ENCODE results near the gene STXBP1. TPM values are rescaled to one million over a fixed set of nuclear protein-coding genes. Genes with fewer than 3 reads are reported as not detected.

Gene STXBP1
- polyA plus RNA-seq, 1 donor from 2014 or later, result 0.33 TPM

- no peak overlapping the region for H3K4me3 Mint-ChIP-seq
Measured at GRCh38 chr9:127728808-127729207, 116.7 kb downstream of the STXBP1 start.

GRCh38 chr9:127729522-127730256, 117.6 kb downstream of the STXBP1 start:
- Mint-ChIP-seq H3K27ac (no peak overlapping the region), H3K4me3 (no peak overlapping the region), H3K36me3 (no peaks in the 10 kb centered on the region), H3K9me3 (no peaks in the 10 kb centered on the region), H3K27me3 (no peaks in the 10 kb centered on the region), H3K4me1 (peaks cover 0 to 6% (median 0%) of the 10 kb centered on the region in 3 donors)

More at GRCh38 chr9:127728808-127729207, 116.7 kb downstream of the STXBP1 start:
- H3K36me3 Mint-ChIP-seq, result no peaks in the 10 kb centered on the region
- H3K27ac Mint-ChIP-seq, result no peak overlapping the region
- H3K27me3 Mint-ChIP-seq, result no peaks in the 10 kb centered on the region
- H3K4me1 Mint-ChIP-seq, result no peaks in the 10 kb centered on the region
- no peaks in the 10 kb centered on the region for H3K9me3 Mint-ChIP-seq

DNA sequence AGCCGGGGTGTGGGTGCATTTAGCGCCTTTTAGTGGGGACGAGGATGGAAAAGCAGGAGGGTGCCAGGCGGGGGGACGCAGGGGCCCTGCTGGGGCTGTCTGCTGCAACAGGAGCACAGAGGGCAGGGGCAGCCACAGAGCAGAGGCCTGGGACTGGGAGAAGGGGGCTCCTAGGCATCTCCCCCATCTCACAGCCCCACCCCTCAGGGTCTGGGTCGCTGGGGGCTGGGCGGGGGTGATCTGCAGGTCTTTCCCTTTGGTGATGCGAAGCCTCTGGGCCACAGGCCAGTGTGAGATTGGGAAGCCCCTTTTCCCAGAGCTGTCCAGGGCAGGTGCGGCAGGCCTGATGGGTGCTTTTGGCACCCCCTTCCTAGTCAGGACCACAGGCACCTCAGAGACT, 118.2 kb downstream of the STXBP1 start:
- H3K36me3 Mint-ChIP-seq, result no peaks in the 10 kb centered on the region
- H3K9me3 Mint-ChIP-seq, result no peaks in the 10 kb centered on the region
- peaks cover under 1 to 7% (median 2%) of the 10 kb centered on the region in 3 donors for H3K4me1 Mint-ChIP-seq
- H3K27ac Mint-ChIP-seq, result peak overlapping the region in 1 of 3 donors; percentile 61
- H3K27me3 Mint-ChIP-seq, result peaks cover under 1% of the 10 kb centered on the region
- H3K4me3 Mint-ChIP-seq, result no peak overlapping the region

GRCh38 chr9:127730799-127731410, 118.8 kb downstream of the STXBP1 start:
- H3K27me3 Mint-ChIP-seq, result peaks cover 2% of the 10 kb centered on the region
- H3K27ac Mint-ChIP-seq, result peak overlapping the region in 2 of 3 donors; percentile 58 to 61
- H3K4me3 Mint-ChIP-seq, result no peak overlapping the region
- peaks cover 3 to 11% (median 4%) of the 10 kb centered on the region in 3 donors for H3K4me1 Mint-ChIP-seq
- no peaks in the 10 kb centered on the region for H3K36me3 Mint-ChIP-seq
- no peaks in the 10 kb centered on the region for H3K9me3 Mint-ChIP-seq

- Mint-ChIP-seq H3K27ac (peak overlapping the region in 1 of 3 donors; percentile 58), H3K4me3 (peak overlapping the region in 1 of 4 donors; percentile 38), H3K36me3 (no peaks in the 10 kb centered on the region), H3K4me1 (peaks cover 3 to 11% (median 4%) of the 10 kb centered on the region in 3 donors), H3K27me3 (peaks cover 2% of the 10 kb centered on the region), H3K9me3 (no peaks in the 10 kb centered on the region)
Measured at GRCh38 chr9:127731938-127732337, 119.9 kb downstream of the STXBP1 start.

- H3K4me1 Mint-ChIP-seq, result peaks cover 3 to 11% (median 4%) of the 10 kb centered on the region in 3 donors
- no peak overlapping the region for H3K27ac Mint-ChIP-seq
- H3K36me3 Mint-ChIP-seq, result no peaks in the 10 kb centered on the region
- H3K27me3 Mint-ChIP-seq, result peaks cover 2% of the 10 kb centered on the region
- no peaks in the 10 kb centered on the region for H3K9me3 Mint-ChIP-seq
- no peak overlapping the region for H3K4me3 Mint-ChIP-seq
Measured at GRCh38 chr9:127732444-127732843, 120.4 kb downstream of the STXBP1 start.

DNA sequence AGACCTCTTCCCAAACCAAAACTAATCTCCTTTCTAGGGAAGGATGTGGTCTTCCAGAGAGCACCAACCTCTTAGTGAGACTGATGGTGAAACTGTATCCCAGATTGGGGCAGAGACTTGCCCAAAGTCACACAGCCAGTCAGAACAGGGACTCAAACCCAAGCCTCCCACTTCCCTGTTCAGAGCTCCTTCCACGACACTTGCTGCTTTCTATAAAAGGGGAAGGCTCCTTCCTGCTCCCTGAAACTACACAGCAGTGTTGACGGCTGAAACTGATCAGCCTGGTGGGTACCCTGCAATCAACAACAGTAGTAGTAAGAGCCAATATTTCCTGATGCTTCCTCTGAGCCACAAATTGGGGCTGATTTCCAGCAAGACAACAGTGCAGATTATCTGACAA, 121.5 kb downstream of the STXBP1 start:
- peaks cover 2% of the 10 kb centered on the region for H3K27me3 Mint-ChIP-seq
- H3K9me3 Mint-ChIP-seq, result no peaks in the 10 kb centered on the region
- peak overlapping the region in 2 of 3 donors; percentile 50 to 97 for H3K27ac Mint-ChIP-seq
- H3K4me3 Mint-ChIP-seq, result peak overlapping the region in 2 of 4 donors; percentile 43 to 92
- no peaks in the 10 kb centered on the region for H3K36me3 Mint-ChIP-seq
- peaks cover 3 to 11% (median 11%) of the 10 kb centered on the region in 3 donors for H3K4me1 Mint-ChIP-seq

GRCh38 chr9:127734247-127734746, 122.2 kb downstream of the STXBP1 start:
- peak overlapping the region; percentile 89 to 96 (median 91) for H3K4me3 Mint-ChIP-seq
- peak overlapping the region in 2 of 3 donors; percentile 91 to 97 for H3K27ac Mint-ChIP-seq
- H3K36me3 Mint-ChIP-seq, result no peaks in the 10 kb centered on the region
- H3K27me3 Mint-ChIP-seq, result peaks cover 2% of the 10 kb centered on the region
- no peaks in the 10 kb centered on the region for H3K9me3 Mint-ChIP-seq
- H3K4me1 Mint-ChIP-seq, result peaks cover 3 to 11% (median 11%) of the 10 kb centered on the region in 3 donors

DNA sequence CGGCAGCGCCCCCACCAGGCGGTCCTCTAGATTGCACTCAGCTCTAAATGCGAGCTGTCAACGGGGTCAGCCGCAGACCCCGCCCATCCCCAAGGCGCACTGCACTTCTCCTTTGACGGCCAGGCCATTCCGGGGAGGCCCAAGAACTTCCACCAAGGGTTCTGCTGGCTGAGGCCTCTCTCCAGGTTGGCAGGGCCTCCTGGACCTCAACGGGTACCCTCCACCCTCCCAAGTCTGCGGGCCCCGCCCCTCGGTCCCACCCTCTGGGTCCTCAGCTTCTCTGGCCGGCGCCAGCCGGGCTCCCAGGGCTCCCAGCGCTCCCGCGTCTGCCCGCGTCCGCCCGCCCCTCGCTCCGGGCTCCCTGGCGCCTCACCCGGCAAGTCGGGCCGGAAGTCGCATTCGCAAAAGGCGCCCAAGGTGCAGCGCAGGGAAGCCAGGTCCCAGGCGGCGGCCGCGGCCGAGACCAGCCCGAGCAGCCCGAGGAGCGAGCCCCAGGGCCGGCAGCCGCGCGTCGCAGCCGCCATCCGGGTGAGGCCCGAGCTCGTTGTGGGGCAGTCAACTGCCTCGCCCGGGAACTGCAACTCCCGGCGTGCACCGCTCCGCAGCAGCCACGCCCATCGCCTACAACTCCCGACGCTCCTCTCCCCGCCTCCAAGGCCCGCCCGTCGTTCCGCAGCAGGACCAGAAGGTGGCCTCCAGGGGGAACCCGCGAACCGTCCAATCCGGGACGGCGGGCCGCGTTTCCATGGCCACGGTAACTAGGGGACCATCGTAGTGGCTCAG, 122.9 kb downstream of the STXBP1 start, which contains the start of gene TOR2A:
TSS of gene TOR2A (minus strand) at position 548 of the 783 bp plus-strand sequence. CDS start at position 524, 24 bp downstream.
- Mint-ChIP-seq H3K4me1 (peaks cover 3 to 11% (median 11%) of the 10 kb centered on the region in 3 donors), H3K27ac (peak within 1 kb of the TSS; percentile 96 to 99 (median 97)), H3K36me3 (no peaks in the 10 kb centered on the region), H3K27me3 (peaks cover 2% of the 10 kb centered on the region), H3K9me3 (no peaks in the 10 kb centered on the region), H3K4me3 (peak within 1 kb of the TSS; percentile 90 to 96 (median 93))

- Mint-ChIP-seq H3K27me3 (peaks cover 2% of the 10 kb centered on the region), H3K4me1 (peaks cover 3 to 11% (median 11%) of the 10 kb centered on the region in 3 donors), H3K4me3 (peak overlapping the region; percentile 84 to 96 (median 92)), H3K27ac (peak overlapping the region; percentile 90 to 99 (median 96)), H3K36me3 (no peaks in the 10 kb centered on the region), H3K9me3 (no peaks in the 10 kb centered on the region)
Measured at GRCh38 chr9:127735530-127736185, 123.6 kb downstream of the STXBP1 start.

DNA sequence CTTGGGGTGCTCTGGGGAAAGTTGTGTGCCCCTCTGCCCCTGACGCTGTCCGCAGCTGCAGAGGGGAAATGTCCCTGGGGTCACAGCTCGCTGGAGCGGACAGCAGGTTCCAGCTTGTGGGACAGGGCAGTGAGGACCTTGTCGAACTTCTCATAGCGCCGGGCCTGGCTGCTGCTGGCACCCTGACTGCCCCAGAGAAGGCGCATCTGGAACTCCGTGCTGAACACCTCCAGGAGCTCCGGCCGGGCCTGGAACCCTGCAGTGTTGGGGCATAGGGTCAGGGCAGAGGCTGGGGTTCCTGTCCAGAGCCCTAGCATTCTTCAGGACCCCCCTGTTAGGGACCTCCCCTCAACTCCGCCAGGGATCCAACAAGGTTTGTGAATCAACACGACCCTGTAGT, 126.6 kb downstream of the STXBP1 start:
- Mint-ChIP-seq H3K4me1 (peaks cover 3 to 11% (median 11%) of the 10 kb centered on the region in 3 donors), H3K27me3 (peaks cover 2% of the 10 kb centered on the region), H3K36me3 (no peaks in the 10 kb centered on the region), H3K27ac (peak overlapping the region in 2 of 3 donors; percentile 48 to 87), H3K4me3 (peak overlapping the region in 1 of 4 donors; percentile 52), H3K9me3 (no peaks in the 10 kb centered on the region)

- no peak overlapping the region for H3K4me3 Mint-ChIP-seq
- H3K27ac Mint-ChIP-seq, result no peak overlapping the region
- peaks cover 2% of the 10 kb centered on the region for H3K27me3 Mint-ChIP-seq
- no peaks in the 10 kb centered on the region for H3K36me3 Mint-ChIP-seq
- H3K9me3 Mint-ChIP-seq, result no peaks in the 10 kb centered on the region
- peaks cover 3 to 11% (median 5%) of the 10 kb centered on the region in 3 donors for H3K4me1 Mint-ChIP-seq
Measured at GRCh38 chr9:127739614-127740330, 127.7 kb downstream of the STXBP1 start.

GRCh38 chr9:127741831-127742434, 129.9 kb downstream of the STXBP1 start:
- H3K9me3 Mint-ChIP-seq, result no peaks in the 10 kb centered on the region
- H3K4me3 Mint-ChIP-seq, result no peak overlapping the region

More at GRCh38 chr9:127741831-127742434, 129.9 kb downstream of the STXBP1 start:
- H3K27me3 Mint-ChIP-seq, result no peaks in the 10 kb centered on the region
- H3K27ac Mint-ChIP-seq, result peak overlapping the region in 2 of 3 donors; percentile 12 to 71
- peaks cover 0 to 7% (median 0%) of the 10 kb centered on the region in 3 donors for H3K4me1 Mint-ChIP-seq
- H3K36me3 Mint-ChIP-seq, result no peaks in the 10 kb centered on the region

Measured in IgD-negative memory B cell (primary cell).